ENCODE results near the gene ZNF557. TPM values are rescaled to one million over a fixed set of nuclear protein-coding genes. Genes with fewer than 3 reads are reported as not detected.
"Not testable (repeated sequence)": the region's sequence is repeated elsewhere in the genome, so short reads cannot be mapped to it uniquely, and the experiment has no call there.

The ZNF557 gene
- 10 to 100 TPM in 1 of 4 donors, 1 to 10 TPM in 3; 5.7 to 12.6 (median 8.4) TPM for total RNA-seq

DNA sequence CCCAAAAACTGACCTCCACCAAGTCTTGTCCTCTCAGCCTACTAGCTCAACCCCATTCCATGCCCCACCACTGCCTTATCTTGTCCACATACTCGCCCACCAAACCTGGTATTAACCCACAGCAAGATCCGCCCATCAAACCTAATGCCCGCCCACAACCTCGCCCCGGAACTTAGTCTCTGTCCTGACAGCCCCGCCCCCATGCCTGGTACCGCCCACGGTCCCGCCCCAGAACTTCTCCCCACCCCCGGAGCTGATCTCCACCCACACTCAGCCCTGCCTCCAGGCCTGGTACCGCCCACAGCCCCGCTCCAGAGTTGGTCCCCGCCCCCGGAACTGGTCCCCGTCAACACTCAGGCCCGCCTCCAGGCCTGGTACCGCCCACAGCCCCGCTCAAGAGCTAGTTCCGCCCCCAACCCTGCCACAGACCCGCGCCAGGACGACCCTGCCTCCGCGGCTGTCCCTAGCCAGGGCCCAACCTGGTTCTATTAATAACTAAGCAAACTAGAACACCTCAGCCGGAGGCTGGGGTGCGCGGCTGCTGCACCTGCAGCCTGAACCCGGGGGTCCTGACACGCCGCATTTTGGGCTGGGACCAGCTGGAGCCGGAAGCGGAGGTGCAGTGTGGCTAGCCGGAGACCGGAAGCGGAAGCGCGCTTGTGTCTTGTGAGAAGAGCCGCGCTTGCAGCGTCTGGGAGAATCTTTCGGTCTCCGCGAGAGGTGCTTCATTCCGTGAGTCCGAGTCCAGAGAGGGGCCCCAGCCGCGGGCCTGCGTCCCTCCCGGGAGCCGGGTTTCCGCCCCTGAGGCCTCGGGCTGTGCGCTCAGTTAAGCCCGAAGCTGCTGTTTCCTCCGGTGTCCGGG, at the start of gene ZNF557:
TSS of gene ZNF557 (plus strand) at position 662 of the 862 bp plus-strand sequence. CDS start 5,372 bp downstream, outside the sequence.
- peak; percentile 95 for DNase-seq (ENCODE audit: low spot score)
- TF ChIP-seq, protein P1, sequence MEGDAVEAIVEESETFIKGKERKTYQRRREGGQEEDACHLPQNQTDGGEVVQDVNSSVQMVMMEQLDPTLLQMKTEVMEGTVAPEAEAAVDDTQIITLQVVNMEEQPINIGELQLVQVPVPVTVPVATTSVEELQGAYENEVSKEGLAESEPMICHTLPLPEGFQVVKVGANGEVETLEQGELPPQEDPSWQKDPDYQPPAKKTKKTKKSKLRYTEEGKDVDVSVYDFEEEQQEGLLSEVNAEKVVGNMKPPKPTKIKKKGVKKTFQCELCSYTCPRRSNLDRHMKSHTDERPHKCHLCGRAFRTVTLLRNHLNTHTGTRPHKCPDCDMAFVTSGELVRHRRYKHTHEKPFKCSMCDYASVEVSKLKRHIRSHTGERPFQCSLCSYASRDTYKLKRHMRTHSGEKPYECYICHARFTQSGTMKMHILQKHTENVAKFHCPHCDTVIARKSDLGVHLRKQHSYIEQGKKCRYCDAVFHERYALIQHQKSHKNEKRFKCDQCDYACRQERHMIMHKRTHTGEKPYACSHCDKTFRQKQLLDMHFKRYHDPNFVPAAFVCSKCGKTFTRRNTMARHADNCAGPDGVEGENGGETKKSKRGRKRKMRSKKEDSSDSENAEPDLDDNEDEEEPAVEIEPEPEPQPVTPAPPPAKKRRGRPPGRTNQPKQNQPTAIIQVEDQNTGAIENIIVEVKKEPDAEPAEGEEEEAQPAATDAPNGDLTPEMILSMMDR (IDR thresholded peaks at IDR 0.05), result no peak
- ATAC-seq (ENCODE audit: low FRiP score), result peak; percentile 100

DNA sequence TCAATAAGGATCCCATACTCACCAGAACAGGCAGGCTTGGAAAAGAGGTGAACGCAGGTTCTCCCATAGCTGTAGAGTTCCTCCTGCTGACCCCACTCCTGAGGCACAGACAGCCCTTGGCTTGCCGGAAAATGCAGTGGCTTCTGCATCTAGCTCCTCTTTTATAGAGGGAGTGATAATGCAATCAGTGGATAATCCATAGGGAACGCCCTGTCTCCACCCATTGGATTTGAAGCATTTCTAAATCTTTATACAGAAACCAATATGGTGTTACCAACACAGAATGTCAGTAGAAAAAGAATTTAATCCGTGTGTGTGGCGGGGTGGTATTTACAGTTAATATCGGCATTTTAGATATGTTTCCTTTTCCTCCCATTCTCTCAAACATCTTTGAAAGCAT, 48.2 kb upstream of the ZNF557 start, which contains the start of gene MBD3L2B:
TSS of gene MBD3L2B (minus strand) at position 101 of the 400 bp plus-strand sequence. CDS start at position 67, 34 bp downstream.
- not testable (repeated sequence) for ATAC-seq (ENCODE audit: low FRiP score); DNase-seq (ENCODE audit: low spot score)

DNA sequence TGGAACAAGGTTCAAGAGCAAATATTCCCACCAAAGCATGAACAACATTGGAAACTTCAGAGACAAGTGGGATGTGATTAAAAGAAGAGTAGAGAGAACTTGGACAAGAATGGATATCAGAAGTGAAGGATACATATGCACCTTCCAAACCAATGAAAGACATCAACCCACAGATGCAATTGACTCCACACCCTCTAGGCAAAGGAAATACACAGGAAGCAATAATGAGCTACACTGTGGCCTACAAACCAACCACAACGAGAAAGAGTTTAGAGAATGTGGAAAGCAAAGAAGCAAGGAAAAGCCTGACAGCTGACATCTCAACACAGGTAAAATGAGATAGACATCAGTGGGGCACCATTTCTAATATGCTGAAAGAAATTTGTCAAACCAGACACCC, 40.7 kb upstream of the ZNF557 start:
- not testable (repeated sequence) for DNase-seq (ENCODE audit: low spot score); ATAC-seq (ENCODE audit: low FRiP score)

DNA sequence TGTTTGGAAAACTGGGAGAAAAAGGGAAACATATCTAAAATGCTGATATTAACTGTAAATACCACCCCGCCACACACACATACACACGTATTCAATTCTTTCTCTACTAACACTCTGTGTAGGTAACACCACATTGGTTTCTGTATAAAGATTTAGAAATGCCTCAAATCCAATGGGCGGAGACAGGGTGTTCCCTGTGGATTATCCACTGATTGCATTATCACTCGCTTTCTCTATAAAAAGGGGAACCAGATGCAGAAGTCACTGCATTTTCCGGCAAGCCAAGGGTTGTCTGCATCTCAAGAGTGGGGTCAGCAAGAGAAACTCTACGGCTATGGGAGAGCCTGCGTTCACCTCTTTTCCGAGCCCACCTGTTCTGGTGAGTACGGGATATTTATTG, 39.2 kb upstream of the ZNF557 start, which contains the start of gene MBD3L5:
TSS of gene MBD3L5 (plus strand) at position 301 of the 400 bp plus-strand sequence. CDS start at position 335, 34 bp downstream.
- not testable (repeated sequence) for ATAC-seq (ENCODE audit: low FRiP score); DNase-seq (ENCODE audit: low spot score)

DNA sequence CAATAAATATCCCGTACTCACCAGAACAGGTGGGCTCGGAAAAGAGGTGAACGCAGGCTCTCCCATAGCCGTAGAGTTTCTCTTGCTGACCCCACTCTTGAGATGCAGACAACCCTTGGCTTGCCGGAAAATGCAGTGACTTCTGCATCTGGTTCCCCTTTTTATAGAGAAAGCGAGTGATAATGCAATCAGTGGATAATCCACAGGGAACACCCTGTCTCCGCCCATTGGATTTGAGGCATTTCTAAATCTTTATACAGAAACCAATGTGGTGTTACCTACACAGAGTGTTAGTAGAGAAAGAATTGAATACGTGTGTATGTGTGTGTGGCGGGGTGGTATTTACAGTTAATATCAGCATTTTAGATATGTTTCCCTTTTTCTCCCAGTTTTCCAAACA, 29.4 kb upstream of the ZNF557 start, which contains the start of gene MBD3L4:
TSS of gene MBD3L4 (minus strand) at position 101 of the 400 bp plus-strand sequence. CDS start at position 66, 35 bp downstream.
- DNase-seq (ENCODE audit: low spot score); ATAC-seq (ENCODE audit: low FRiP score): not testable (repeated sequence)

DNA sequence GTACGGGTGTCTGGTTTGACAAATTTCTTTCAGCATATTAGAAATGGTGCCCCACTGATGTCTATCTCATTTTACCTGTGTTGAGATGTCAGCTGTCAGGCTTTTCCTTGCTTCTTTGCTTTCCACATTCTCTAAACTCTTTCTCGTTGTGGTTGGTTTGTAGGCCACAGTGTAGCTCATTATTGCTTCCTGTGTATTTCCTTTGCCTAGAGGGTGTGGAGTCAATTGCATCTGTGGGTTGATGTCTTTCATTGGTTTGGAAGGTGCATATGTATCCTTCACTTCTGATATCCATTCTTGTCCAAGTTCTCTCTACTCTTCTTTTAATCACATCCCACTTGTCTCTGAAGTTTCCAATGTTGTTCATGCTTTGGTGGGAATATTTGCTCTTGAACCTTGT, 27.9 kb upstream of the ZNF557 start:
- not testable (repeated sequence) for DNase-seq (ENCODE audit: low spot score)

DNA sequence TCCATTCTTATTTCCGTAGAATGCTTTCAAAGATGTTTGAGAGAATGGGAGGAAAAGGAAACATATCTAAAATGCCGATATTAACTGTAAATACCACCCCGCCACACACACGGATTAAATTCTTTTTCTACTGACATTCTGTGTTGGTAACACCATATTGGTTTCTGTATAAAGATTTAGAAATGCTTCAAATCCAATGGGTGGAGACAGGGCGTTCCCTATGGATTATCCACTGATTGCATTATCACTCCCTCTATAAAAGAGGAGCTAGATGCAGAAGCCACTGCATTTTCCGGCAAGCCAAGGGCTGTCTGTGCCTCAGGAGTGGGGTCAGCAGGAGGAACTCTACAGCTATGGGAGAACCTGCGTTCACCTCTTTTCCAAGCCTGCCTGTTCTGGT, 20.5 kb upstream of the ZNF557 start, which contains the start of gene MBD3L2:
TSS of gene MBD3L2 (plus strand) at position 301 of the 400 bp plus-strand sequence. CDS start at position 354, 53 bp downstream.
- ATAC-seq (ENCODE audit: low FRiP score), result not testable (repeated sequence)

More for the DNA sequence above, 27.9 kb upstream of the ZNF557 start:
- not testable (repeated sequence) for ATAC-seq (ENCODE audit: low FRiP score)

DNA sequence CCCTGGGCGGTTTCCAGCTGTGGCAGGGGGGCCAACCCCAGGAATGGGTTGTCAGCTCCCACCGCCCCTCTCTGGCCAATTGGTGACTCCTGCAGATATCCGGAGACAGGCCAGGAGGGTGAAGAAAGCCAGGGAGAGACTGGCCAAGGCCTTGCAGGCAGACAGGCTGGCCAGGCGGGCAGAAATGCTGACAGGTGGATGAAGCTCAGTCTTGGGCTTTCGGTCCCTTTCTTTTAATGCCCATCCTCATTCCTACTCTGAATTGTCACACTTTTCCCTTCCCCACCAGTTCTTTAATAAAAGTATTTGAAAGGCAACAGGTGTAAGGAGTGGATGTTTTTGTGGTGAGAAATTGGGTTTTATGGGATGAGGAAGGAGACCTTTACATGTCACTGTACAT, 18.1 kb upstream of the ZNF557 start:
- ATAC-seq (ENCODE audit: low FRiP score); DNase-seq (ENCODE audit: low spot score): not testable (repeated sequence)

More for the DNA sequence above, 20.5 kb upstream of the ZNF557 start, which contains the start of gene MBD3L2:
- DNase-seq (ENCODE audit: low spot score), result not testable (repeated sequence)

DNA sequence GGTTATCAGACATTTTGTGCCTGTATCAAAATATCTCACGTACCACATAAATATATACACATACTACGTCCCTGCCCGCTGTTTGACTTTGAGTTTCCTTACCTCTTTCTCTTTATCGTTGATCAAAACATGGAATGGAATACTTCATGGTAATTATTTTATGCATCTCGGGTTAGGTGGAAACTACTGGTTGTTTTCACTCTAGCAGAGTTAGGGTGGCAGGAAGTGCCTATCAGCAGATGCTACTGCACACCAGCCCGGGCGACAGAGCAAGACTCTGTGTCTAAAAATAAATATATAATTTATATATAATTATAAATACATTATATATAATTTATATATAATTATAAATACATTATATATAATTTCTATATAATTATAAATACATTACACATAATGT, 16.6 kb upstream of the ZNF557 start:
- not testable (repeated sequence) for ATAC-seq (ENCODE audit: low FRiP score); DNase-seq (ENCODE audit: low spot score)

DNA sequence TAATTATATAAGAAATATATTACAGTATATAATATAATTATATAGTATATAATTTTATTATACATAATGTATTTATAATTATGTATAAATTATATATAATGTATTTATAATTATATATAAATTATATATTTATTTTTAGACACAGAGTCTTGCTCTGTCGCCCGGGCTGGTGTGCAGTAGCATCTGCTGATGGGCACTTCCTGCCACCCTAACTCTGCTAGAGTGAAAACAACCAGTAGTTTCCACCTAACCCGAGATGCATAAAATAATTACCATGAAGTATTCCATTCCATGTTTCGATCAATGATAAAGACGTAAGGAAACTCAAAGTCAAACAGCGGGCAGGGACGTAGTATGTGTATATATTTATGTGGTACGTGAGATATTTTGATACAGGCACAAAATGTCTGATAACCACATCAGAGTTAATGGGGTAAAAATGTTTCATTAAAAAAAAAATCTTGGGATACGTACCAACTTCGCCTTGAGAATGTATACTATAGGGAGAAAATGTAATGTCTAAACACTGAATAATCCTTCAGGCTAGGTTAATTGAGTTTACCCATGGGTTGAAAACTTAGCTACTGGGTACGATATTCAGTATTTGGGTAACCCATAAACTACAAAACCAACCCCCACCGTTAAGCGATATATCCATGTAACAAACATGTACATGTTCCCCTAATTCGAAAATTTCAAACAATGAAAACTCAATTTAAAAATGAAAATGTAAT, 14.7 kb upstream of the ZNF557 start:
- not testable (repeated sequence) for ATAC-seq (ENCODE audit: low FRiP score); DNase-seq (ENCODE audit: low spot score)

DNA sequence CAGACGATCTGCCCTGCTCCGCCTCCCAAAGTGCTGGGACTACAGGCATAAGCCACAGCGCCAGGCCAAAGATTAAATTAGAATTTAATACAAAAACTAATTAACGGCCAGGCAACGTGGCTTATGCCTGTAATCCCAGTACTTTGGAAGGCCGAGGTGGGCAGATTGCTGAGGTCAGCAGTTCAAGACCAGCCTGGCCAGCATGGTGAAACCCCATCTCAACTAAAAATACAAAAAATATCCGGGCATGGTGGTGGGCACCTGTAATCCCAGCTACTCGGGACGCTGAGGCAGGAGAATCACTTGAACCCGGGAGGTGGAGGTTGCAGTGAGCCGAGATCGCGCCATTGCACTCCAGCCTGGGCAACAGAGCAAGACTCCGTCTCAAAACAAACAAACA, 13.8 kb upstream of the ZNF557 start:
- not testable (repeated sequence) for ATAC-seq (ENCODE audit: low FRiP score); DNase-seq (ENCODE audit: low spot score)

DNA sequence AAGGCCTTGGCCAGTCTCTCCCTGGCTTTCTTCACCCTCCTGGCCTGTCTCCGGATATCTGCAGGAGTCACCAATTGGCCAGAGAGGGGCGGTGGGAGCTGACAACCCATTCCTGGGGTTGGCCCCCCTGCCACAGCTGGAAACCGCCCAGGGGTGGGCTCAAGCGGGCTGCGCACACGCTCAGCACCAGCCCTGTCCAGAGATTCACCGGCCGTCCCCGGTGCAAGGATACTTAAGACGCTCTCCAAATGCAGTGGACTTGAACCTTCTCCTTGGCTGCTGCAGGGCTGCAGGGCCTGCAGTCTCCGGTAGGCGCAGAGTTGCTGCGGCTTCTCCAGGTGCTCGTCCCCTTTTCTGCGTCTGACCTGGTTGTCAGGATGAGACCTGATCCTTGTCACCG, 13.1 kb upstream of the ZNF557 start:
- ATAC-seq (ENCODE audit: low FRiP score); DNase-seq (ENCODE audit: low spot score): not testable (repeated sequence)

DNA sequence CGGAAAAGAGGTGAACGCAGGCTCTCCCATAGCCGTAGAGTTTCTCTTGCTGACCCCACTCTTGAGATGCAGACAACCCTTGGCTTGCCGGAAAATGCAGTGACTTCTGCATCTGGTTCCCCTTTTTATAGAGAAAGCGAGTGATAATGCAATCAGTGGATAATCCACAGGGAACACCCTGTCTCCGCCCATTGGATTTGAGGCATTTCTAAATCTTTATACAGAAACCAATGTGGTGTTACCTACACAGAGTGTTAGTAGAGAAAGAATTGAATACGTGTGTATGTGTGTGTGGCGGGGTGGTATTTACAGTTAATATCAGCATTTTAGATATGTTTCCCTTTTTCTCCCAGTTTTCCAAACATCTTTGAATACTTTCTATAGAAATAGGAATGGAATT, 10.9 kb upstream of the ZNF557 start, which contains the start of gene MBD3L3:
TSS of gene MBD3L3 (minus strand) at position 101 of the 400 bp plus-strand sequence. CDS start at position 30, 71 bp downstream.
- not testable (repeated sequence) for DNase-seq (ENCODE audit: low spot score); ATAC-seq (ENCODE audit: low FRiP score)

DNA sequence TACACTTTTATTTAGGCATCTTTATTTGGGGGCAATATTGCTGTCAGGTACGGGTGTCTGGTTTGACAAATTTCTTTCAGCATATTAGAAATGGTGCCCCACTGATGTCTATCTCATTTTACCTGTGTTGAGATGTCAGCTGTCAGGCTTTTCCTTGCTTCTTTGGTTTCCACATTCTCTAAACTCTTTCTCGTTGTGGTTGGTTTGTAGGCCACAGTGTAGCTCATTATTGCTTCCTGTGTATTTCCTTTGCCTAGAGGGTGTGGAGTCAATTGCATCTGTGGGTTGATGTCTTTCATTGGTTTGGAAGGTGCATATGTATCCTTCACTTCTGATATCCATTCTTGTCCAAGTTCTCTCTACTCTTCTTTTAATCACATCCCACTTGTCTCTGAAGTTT, 9.5 kb upstream of the ZNF557 start:
- not testable (repeated sequence) for DNase-seq (ENCODE audit: low spot score); ATAC-seq (ENCODE audit: low FRiP score)

All from omental fat pad (tissue), 4 donors.